OCI-LY1 (cell line): ENCODE measurements around the gene EFCAB7.
"Not testable (repeated sequence)": the region's sequence is repeated elsewhere in the genome, so short reads cannot be mapped to it uniquely, and the experiment has no call there.

ENCODE experiments used
- H2AFZ ChIP-seq: fragments of 200-600 bp; sonication (generic), shearing (Covaris generic); 2 replicates; pipeline ENCODE4 v1.6.0; 2014; ENCODE audit warnings: antibody characterized with exemption, mild to moderate bottlenecking, low read length
- H3F3A ChIP-seq: fragments of 200-600 bp; sonication (generic), shearing (Covaris generic); 2 replicates; pipeline ENCODE4 v1.6.0; 2014; ENCODE audit warnings: mild to moderate bottlenecking, antibody characterized with exemption, low read length, moderate library complexity; ENCODE audit not compliant: insufficient read depth
- H3K27ac ChIP-seq: fragments of 200-600 bp; sonication (generic); 2 replicates; pipeline ENCODE4 v1.5.1; 2014; ENCODE audit warnings: low read length, mixed run types, mild to moderate bottlenecking, low read depth; ENCODE audit not compliant: poor library complexity, severe bottlenecking
- H3K27me3 ChIP-seq: fragments of 200-600 bp; sonication (generic); 2 replicates; pipeline ENCODE4 v1.6.0; 2014; ENCODE audit warnings: antibody characterized with exemption, mild to moderate bottlenecking, low read length, moderate library complexity; ENCODE audit not compliant: insufficient read depth
- H3K36me3 ChIP-seq: fragments of 200-600 bp; sonication (generic); 2 replicates; pipeline ENCODE4 v1.6.1; 2014; ENCODE audit warnings: mild to moderate bottlenecking, antibody characterized with exemption, low read length, moderate library complexity, mixed read lengths; ENCODE audit not compliant: insufficient read depth
- H3K4me1 ChIP-seq: fragments of 200-600 bp; sonication (generic); 2 replicates; pipeline ENCODE4 v1.5.1; 2014; ENCODE audit warnings: mild to moderate bottlenecking, low read length, moderate library complexity; ENCODE audit not compliant: insufficient read depth, severe bottlenecking
- H3K4me2 ChIP-seq: fragments of 200-600 bp; sonication (generic), shearing (Covaris generic); 2 replicates; pipeline ENCODE4 v1.6.1; 2014; ENCODE audit warnings: low read length
- H3K4me3 ChIP-seq: fragments of 200-600 bp; sonication (generic); 2 replicates; pipeline ENCODE4 v1.5.1; 2014; ENCODE audit warnings: low read length, low read depth, mild to moderate bottlenecking, mixed read lengths; ENCODE audit not compliant: poor library complexity, severe bottlenecking
- H3K79me2 ChIP-seq: fragments of 200-600 bp; shearing (Covaris generic); 2 replicates; pipeline ENCODE4 v1.6.1; 2016; ENCODE audit warnings: mixed run types, low read length, mixed read lengths; ENCODE audit not compliant: insufficient read depth
- H3K9ac ChIP-seq: fragments of 200-600 bp; sonication (generic), shearing (Covaris generic); 2 replicates; pipeline ENCODE4 v1.6.1; 2014; ENCODE audit warnings: mild to moderate bottlenecking, low read length, mixed read lengths
- H3K9me2 ChIP-seq: fragments of 200-600 bp; sonication (generic), shearing (Covaris generic); 2 replicates; pipeline ENCODE4 v1.6.1; 2014; ENCODE audit warnings: low read depth, mild to moderate bottlenecking, low read length, mixed read lengths
- H3K9me3 ChIP-seq: fragments of 200-600 bp; shearing (Covaris generic); 2 replicates; pipeline ENCODE4 v1.6.1; 2014; ENCODE audit warnings: low read length, mixed read lengths
- H4K20me1 ChIP-seq: fragments of 200-600 bp; sonication (generic), shearing (Covaris generic); 2 replicates; pipeline ENCODE4 v1.6.0; 2016; ENCODE audit warnings: mild to moderate bottlenecking, low read length; ENCODE audit not compliant: insufficient read depth
- EZH2 ChIP-seq: fragments of 200-600 bp; sonication (generic), shearing (Covaris generic); IDR thresholded peaks from 2 replicates; pipeline ENCODE4 v1.8.0; 2017; ENCODE audit warnings: borderline replicate concordance, mixed run types, mild to moderate bottlenecking, antibody characterized with exemption, low read length, moderate library complexity, mixed read lengths
- TF ChIP-seq, protein P1 (sequence below): fragments of 200-600 bp; sonication (generic), shearing (Covaris generic); IDR thresholded peaks from 2 replicates; pipeline ENCODE4 v1.5.1; 2017; ENCODE audit warnings: mild to moderate bottlenecking, antibody characterized with exemption, low read length, moderate library complexity, mixed read lengths

The EFCAB7 gene

DNA sequence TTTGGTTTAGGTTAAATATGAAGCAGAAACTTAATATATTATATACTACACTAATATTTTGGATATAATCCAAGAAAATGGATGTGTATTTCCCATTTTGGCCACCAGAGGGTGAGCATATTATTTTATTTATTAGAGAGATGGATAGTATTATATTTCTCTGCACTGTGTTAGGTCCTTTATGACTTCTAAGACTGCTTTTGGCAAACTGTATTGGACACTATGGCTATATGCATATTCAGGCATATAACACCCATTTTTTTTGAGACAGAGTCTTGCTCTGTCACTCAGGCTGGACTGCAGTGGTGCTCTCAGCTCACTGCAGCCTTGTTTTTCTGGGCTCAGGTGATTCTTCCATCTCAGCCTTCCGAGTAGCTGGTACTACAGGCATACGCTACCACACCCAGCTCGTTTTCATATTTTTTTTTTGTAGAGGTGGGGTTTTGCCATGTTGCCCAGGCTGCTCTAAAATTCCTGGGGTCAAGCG, 52.1 kb downstream of the EFCAB7 start:
- no peak overlapping the region for H2AFZ ChIP-seq
- 0 out of 2 replicates have a peak, but pooled peaks cover 3% of the 10 kb centered on the region for H3F3A ChIP-seq
- no peak overlapping the region for H3K9ac ChIP-seq
- no peaks in the 10 kb centered on the region for H3K27me3 ChIP-seq
- no peak overlapping the region for H3K4me2 ChIP-seq
- H3K79me2 ChIP-seq: no peaks in the 10 kb centered on the region
- H3K4me1 ChIP-seq: no peaks in the 10 kb centered on the region
- H3K4me3 ChIP-seq: no peak overlapping the region
- TF ChIP-seq, protein P1, sequence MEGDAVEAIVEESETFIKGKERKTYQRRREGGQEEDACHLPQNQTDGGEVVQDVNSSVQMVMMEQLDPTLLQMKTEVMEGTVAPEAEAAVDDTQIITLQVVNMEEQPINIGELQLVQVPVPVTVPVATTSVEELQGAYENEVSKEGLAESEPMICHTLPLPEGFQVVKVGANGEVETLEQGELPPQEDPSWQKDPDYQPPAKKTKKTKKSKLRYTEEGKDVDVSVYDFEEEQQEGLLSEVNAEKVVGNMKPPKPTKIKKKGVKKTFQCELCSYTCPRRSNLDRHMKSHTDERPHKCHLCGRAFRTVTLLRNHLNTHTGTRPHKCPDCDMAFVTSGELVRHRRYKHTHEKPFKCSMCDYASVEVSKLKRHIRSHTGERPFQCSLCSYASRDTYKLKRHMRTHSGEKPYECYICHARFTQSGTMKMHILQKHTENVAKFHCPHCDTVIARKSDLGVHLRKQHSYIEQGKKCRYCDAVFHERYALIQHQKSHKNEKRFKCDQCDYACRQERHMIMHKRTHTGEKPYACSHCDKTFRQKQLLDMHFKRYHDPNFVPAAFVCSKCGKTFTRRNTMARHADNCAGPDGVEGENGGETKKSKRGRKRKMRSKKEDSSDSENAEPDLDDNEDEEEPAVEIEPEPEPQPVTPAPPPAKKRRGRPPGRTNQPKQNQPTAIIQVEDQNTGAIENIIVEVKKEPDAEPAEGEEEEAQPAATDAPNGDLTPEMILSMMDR: peak; percentile 62
- no peak for TF ChIP-seq EZH2
- no peaks in the 10 kb centered on the region for H3K9me3 ChIP-seq
- no peaks in the 10 kb centered on the region for H3K9me2 ChIP-seq
- H3K36me3 ChIP-seq: no peaks in the 10 kb centered on the region
- no peaks in the 10 kb centered on the region for H4K20me1 ChIP-seq
- H3K27ac ChIP-seq: no peak overlapping the region

DNA sequence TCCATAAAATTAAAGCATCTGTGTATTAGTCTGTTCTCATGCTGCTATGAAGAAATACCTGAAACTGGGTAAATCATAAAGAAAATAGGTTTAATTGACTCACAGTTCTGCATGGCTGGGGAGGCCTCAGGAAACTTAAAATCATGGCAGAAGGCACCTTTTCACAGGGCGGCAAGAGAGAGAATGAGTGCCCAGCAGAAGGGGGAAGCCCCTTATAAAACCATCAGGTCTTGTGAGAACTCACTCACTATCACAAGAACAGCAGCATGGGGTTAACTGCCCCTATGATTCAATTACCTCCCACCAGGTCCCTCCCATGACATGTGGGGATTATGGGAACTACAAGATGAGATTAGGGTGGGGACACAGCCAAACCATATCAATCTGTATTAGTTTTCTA, 63.0 kb downstream of the EFCAB7 start:
- not testable (repeated sequence) for H3K27ac ChIP-seq, H3K27me3 ChIP-seq, H3F3A ChIP-seq, H3K4me2 ChIP-seq, H3K9me2 ChIP-seq, H2AFZ ChIP-seq, H3K79me2 ChIP-seq, H3K4me3 ChIP-seq, H4K20me1 ChIP-seq, H3K36me3 ChIP-seq, H3K9me3 ChIP-seq, H3K9ac ChIP-seq, H3K4me1 ChIP-seq

DNA sequence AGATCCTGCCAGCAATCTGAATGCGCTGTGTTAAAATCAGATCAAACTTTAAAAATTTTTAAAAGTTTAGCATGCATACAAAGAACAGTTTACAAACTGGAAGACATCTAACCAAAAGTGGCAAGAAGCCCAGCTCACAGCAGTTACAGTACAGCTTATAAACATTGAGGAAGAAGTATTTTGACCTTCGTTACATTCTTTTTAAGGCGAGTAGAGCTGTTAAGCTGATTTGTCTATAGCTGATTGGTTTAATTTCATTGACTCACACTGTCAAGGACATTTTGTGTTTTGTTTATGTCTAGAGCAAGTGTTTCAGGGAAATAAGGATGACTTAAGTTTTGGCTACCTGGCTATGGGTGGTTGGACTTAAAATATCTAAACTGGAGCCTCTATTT, 66.8 kb downstream of the EFCAB7 start:
- peaks cover 13% of the 10 kb centered on the region for H3K4me1 ChIP-seq
- no peaks in the 10 kb centered on the region for H3K36me3 ChIP-seq
- H3K27me3 ChIP-seq: no peaks in the 10 kb centered on the region
- H3K9me2 ChIP-seq: no peaks in the 10 kb centered on the region
- H3K4me2 ChIP-seq: no peak overlapping the region
- H3K9me3 ChIP-seq: no peaks in the 10 kb centered on the region
- TF ChIP-seq, protein P1: no peak
- TF ChIP-seq EZH2: no peak
- H4K20me1 ChIP-seq: no peaks in the 10 kb centered on the region
- H3K4me3 ChIP-seq: no peak overlapping the region
- no peaks in the 10 kb centered on the region for H3F3A ChIP-seq
- no peaks in the 10 kb centered on the region; the same call in 1 of the 2 replicates for H3K79me2 ChIP-seq
- H3K27ac ChIP-seq: no peak overlapping the region
- H3K9ac ChIP-seq: no peak overlapping the region
- H2AFZ ChIP-seq: no peak overlapping the region
